Stimulated activated CD4-positive, alpha-beta T cell treated with anti-CD3 and anti-CD28 coated beads, Interleukin-1b, Interleukin-23, amount 100 ng/mL, for 4 hours (primary cell): ENCODE measurements around the gene PECR.
"Not testable (repeated sequence)": the region's sequence is repeated elsewhere in the genome, so short reads cannot be mapped to it uniquely, and the experiment has no call there.

ENCODE experiments used
- DNase-seq, 2 donors: peaks; one replicate each; pipeline ENCODE4 v3.0.0-alpha.2; 2020; ENCODE audit warnings: low read depth in 2 of 2

Gene PECR

DNA sequence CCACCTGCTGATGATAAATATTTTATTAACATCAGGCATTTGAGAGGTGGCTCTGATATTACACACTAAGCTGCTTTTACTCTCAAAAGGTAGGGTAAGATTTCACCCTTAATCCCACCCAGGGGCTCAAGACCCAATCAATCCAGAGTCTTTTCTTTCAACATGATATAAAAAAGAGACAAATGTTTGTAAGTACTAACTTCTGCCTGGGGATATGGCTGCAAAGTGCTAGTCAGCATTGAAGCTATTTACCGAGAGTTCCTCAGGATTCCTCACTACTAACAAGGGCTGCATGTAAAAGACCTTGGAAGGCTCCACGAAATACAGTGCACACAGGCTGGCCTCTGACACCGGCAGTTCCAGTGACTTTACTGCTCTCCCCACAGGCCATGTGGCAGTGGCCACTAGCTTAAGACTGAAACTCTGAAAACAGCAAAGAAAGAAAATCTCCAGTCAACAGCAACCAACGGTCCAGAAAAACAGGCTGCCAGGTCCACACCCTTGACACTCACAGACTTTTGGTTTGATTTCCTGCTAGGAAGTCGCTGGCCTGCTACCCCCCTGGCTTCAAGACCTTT lies 79.4 kb downstream of the PECR start:
- no peak for DNase-seq

DNA sequence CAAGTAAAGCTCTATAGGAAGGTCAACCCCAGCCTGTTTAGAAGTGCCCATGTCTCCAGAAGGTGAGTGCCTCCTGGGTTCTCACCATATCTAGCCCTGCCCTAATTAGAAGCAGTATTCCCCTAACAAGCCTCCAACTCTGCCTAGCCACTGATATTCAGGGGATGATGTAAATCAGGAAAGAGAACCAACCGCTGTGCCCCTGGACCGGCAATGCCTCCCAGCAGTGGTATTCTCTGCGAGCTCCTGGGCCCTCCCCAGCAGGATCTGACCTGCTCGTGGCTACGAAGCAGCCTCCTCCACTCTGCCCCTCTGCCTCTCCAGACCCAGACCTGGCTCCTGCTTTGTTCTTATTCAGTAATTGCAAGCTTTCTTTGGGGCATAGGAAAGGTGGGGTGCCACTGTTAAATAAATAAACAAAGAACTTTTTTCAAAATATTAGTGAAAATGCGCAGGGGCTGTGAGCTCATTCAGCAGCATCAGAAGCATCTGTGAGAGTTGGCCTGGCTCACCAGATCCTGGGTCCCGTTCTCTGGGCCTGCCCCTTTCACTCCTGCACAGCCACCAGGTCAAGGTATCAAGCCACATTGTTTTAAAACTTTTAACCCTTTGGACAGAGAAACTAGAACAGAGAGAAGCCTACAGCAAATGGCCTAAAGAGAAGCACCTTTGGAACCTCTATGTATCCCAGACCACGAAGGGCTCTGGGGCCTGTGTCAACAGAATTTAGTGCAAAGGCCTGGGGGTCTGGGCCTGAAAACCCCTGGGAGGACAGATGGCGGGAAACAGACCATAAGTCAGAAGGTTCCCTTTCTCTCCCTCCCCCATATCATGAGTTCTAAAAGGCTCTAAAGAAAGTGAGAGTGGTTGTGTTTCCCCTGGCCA lies 80.2 kb downstream of the PECR start:
- no peak for DNase-seq

- no peak for DNase-seq
These were observed 83.0 kb downstream of the PECR start for GRCh38 chr2:215998636-215999035.

- DNase-seq = no peak
These were observed 84.4 kb downstream of the PECR start for GRCh38 chr2:215997219-215997618.

DNA sequence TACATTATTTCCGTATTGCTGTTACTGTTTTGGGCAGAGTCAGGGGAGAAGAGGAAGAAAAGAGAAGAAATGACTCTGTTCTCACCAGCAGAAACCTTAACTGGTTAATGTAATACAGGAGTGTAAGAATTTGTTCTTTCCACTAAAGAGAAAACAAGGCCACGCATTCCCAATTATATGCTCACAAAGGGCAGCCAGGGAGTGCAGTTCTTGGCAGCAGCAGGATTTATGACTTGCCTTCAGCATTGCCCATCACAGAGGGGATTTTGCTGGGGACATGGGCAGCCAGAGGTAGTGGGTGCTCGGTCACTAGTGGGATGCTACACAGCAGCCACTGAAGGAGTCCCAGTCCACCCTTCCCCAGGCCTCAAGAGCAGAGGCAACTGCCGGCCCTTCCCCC lies 86.7 kb downstream of the PECR start:
- DNase-seq = no peak

GRCh38 chr2:215988556-215989207 lies 92.9 kb downstream of the PECR start:
- not testable (repeated sequence) for DNase-seq
